HEK293T (cell line): Measurements from ENCODE around the gene ODAD3.
A peak's percentile ranks its signal among the peaks of the same experiment; 100 is the strongest.

ENCODE experiments used
- CTCF ChIA-PET: fragments of 350-600 bp; formaldehyde crosslinking; extraction: SDS; loops from one replicate; lab custom pipeline; 2021; ENCODE audit warnings: antibody characterized with exemption, inconsistent platforms; lab: Yijun Ruan, JAX
- POLR2A ChIA-PET: fragments of 350-600 bp; formaldehyde crosslinking; extraction: SDS; loops from one replicate; lab custom pipeline; 2020; ENCODE audit warnings: antibody characterized with exemption, inconsistent platforms; lab: Yijun Ruan, JAX
- DNase-seq: peaks from one replicate; pipeline ENCODE4 v3.0.0; 2012; ENCODE audit warnings: mixed read lengths; ENCODE audit errors: extremely low spot score
- ARNT ChIP-seq: fragments of 450-650 bp; IDR thresholded peaks from 2 replicates; pipeline ENCODE4 v1.6.1; 2017; ENCODE audit warnings: mild to moderate bottlenecking
- BHLHE40 ChIP-seq: fragments of 450-650 bp; IDR thresholded peaks from 2 replicates; pipeline ENCODE4 v1.6.1; 2016; ENCODE audit warnings: mild to moderate bottlenecking, moderate library complexity, borderline replicate concordance
- CTBP1 ChIP-seq: fragments of 450-650 bp; IDR thresholded peaks from 2 replicates; pipeline ENCODE4 v1.6.1; 2016; ENCODE audit warnings: borderline replicate concordance
- ELF4 ChIP-seq: fragments of 450-650 bp; IDR thresholded peaks from 2 replicates; pipeline ENCODE4 v1.6.1; 2017; ENCODE audit warnings: antibody characterized with exemption
- FOXA1 ChIP-seq: fragments of 450-650 bp; IDR thresholded peaks from 2 replicates; pipeline ENCODE4 v1.6.1; 2016; ENCODE audit warnings: mild to moderate bottlenecking
- FOXK2 ChIP-seq: fragments of 450-650 bp; IDR thresholded peaks from 2 replicates; pipeline ENCODE4 v1.6.1; 2016; ENCODE audit warnings: mild to moderate bottlenecking
- FOXM1 ChIP-seq: fragments of 450-650 bp; IDR thresholded peaks from 2 replicates; pipeline ENCODE4 v1.6.1; 2017; ENCODE audit warnings: mild to moderate bottlenecking, borderline replicate concordance
- HDGF ChIP-seq: fragments of 450-650 bp; IDR thresholded peaks from 2 replicates; pipeline ENCODE4 v1.6.1; 2017; ENCODE audit warnings: antibody characterized with exemption, borderline replicate concordance
- L3MBTL2 ChIP-seq: fragments of 450-650 bp; conservative IDR thresholded peaks from 2 replicates; pipeline ENCODE4 v1.6.1; 2016; ENCODE audit warnings: mild to moderate bottlenecking
- LEF1 ChIP-seq: fragments of 450-650 bp; IDR thresholded peaks from 2 replicates; pipeline ENCODE4 v1.6.1; 2017; ENCODE audit warnings: mild to moderate bottlenecking, borderline replicate concordance
- NFRKB ChIP-seq: fragments of 450-650 bp; IDR thresholded peaks from 2 replicates; pipeline ENCODE4 v1.6.1; 2016; ENCODE audit warnings: mild to moderate bottlenecking, moderate library complexity
- PKNOX1 ChIP-seq: fragments of 450-650 bp; IDR thresholded peaks from 2 replicates; pipeline ENCODE4 v1.6.1; 2016
- SP1 ChIP-seq: fragments of 450-650 bp; IDR thresholded peaks from 2 replicates; pipeline ENCODE4 v1.6.1; 2017
- SUZ12 ChIP-seq: fragments of 450-650 bp; IDR thresholded peaks from 2 replicates; pipeline ENCODE4 v1.6.1; 2016; ENCODE audit warnings: mild to moderate bottlenecking
- TARDBP ChIP-seq: fragments of 450-650 bp; IDR thresholded peaks from 2 replicates; pipeline ENCODE4 v1.6.1; 2016
- ZNF384 ChIP-seq: fragments of 450-650 bp; IDR thresholded peaks from 2 replicates; pipeline ENCODE4 v1.6.1; 2016

The ODAD3 gene

GRCh38 chr19:11453468-11454341 is 18.8 kb upstream of the ODAD3 start:
- CTCF ChIA-PET: no interaction called here
- DNase-seq: no peak
- POLR2A ChIA-PET: no interaction called here
- TF ChIP-seq SP1 (no peak), SUZ12 (no peak), BHLHE40 (no peak), ARNT (no peak)

GRCh38 chr19:11452620-11453310 is 17.8 kb upstream of the ODAD3 start:
- DNase-seq: no peak
- TF ChIP-seq NFRKB (no peak), FOXM1 (no peak)
- ChIA-PET POLR2A (interaction anchor here (0.9 to 1.6 kb wide), 3 partner anchors 11 to 187 kb away, joined by 3 to 5 read pairs (median 3); partner anchors contain the start of gene SWSAP1), CTCF (interaction anchor here (0.7 to 0.8 kb wide), 6 partner anchors 11 to 606 kb away, joined by 3 to 5 read pairs (median 4); partner anchors contain the start of gene ODAD3)

GRCh38 chr19:11451871-11452619 is 17.1 kb upstream of the ODAD3 start:
- TF ChIP-seq PKNOX1: no peak
- TF ChIP-seq TARDBP: no peak
- no peak for TF ChIP-seq CTBP1
- TF ChIP-seq SUZ12: no peak
- no peak for TF ChIP-seq LEF1
- TF ChIP-seq FOXM1: no peak
- TF ChIP-seq NFRKB: no peak
- no peak for TF ChIP-seq BHLHE40
- no peak for TF ChIP-seq SP1
- no peak for TF ChIP-seq ZNF384
- no peak for TF ChIP-seq HDGF
- no peak for TF ChIP-seq FOXK2
- TF ChIP-seq ELF4: no peak
- TF ChIP-seq ARNT: no peak
- TF ChIP-seq FOXA1: no peak
- no peak for TF ChIP-seq L3MBTL2
- CTCF ChIA-PET: interaction anchor here (0.7 to 1.0 kb wide), 7 partner anchors 10 to 606 kb away, joined by 3 to 5 read pairs (median 4); partner anchors contain the start of gene ODAD3

GRCh38 chr19:11451327-11451870 is 16.5 kb upstream of the ODAD3 start:
- CTCF ChIA-PET: interaction anchor here (1.0 kb wide), 1 partner anchor 74 kb away, joined by 4 read pairs; no protein-coding TSS in a partner anchor
- POLR2A ChIA-PET: interaction anchor here (1.6 kb wide), 1 partner anchor 77 kb away, joined by 5 read pairs; the partner anchor contains the start of gene SWSAP1
- no peak for DNase-seq
- TF ChIP-seq ARNT: no peak
- TF ChIP-seq ZNF384: peak; percentile 54

More at GRCh38 chr19:11451871-11452619, 17.1 kb upstream of the ODAD3 start:
- POLR2A ChIA-PET: interaction anchor here (0.9 to 1.6 kb wide), 3 partner anchors 10 to 188 kb away, joined by 3 to 5 read pairs (median 3); partner anchors contain the start of gene SWSAP1
- no peak for DNase-seq

GRCh38 chr19:11450570-11451326 is 15.8 kb upstream of the ODAD3 start:
- DNase-seq: no peak
- CTCF ChIA-PET: no interaction called here
- POLR2A ChIA-PET: interaction anchor here (1.7 kb wide), 1 partner anchor 15 kb away, joined by 6 read pairs; the partner anchor contains the start of genes ODAD3 and PRKCSH
- TF ChIP-seq ZNF384 (no peak), HDGF (no peak), PKNOX1 (no peak), ARNT (no peak), SP1 (no peak), BHLHE40 (no peak), NFRKB (no peak), FOXA1 (no peak), LEF1 (no peak), FOXM1 (no peak), CTBP1 (no peak), FOXK2 (no peak), ELF4 (no peak), SUZ12 (no peak), L3MBTL2 (no peak)
